Measurements from ENCODE around the gene ADAMTS20. TPM values are rescaled to one million over a fixed set of nuclear protein-coding genes. Genes with fewer than 3 reads are reported as not detected.

ADAMTS20 gene
- total RNA-seq, 1 experiment from 2014 or later = 0.17 TPM

DNA sequence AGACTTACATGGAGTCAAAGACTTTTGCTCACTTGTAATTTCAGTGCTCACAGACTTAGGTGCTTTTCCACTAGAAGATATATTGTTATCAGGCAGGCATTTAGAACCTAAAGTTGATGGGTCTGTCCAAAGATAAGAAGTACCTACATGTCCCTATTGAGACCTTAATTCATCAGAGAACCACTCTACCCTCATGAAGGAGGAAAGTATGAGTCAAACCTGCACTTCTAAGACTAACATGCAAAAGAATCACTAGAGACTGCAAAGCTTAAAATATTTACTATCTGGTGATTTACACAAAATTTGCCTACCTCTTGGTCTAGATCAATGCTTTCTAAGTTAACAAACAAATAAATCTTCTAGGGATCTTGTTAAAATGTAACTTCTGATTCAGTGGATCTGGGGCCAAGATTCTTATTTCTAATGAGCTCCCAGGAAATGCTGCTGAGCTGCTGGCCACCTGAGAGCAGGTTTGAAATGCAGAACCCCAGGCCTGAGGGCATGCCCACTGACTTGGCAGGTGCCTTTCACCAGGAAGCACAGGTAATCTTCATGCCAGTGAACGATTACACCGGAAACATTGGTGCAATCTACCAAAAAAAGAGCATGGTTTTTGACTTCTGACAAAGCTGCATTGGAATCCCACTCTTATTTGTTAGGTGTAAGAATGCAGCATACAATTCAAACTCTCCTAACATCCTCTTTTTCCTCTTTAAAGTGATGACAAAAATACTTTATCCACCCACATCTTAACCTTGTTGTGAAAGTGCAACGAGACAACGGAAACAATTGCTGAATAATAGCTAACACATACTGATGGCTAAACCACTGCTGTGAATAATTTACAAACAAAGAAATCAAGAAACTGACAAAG, 214.2 kb downstream of the ADAMTS20 start:
- H3K9me3 ChIP-seq (ENCODE audit: low read depth, low read length, poor library complexity, severe bottlenecking) = no peaks in the 10 kb centered on the region
- BruUV-seq (replicated peaks) = no TSS peak
- CTCF ChIA-PET = interaction anchor here (1.3 kb wide), 1 partner anchor 854 kb away, joined by 14 read pairs; no protein-coding TSS in a partner anchor
- H3K27me3 ChIP-seq (replicated peaks; ENCODE audit: insufficient read depth, low read depth, low read length, poor library complexity) = no peaks in the 10 kb centered on the region
- TF ChIP-seq, protein P1, sequence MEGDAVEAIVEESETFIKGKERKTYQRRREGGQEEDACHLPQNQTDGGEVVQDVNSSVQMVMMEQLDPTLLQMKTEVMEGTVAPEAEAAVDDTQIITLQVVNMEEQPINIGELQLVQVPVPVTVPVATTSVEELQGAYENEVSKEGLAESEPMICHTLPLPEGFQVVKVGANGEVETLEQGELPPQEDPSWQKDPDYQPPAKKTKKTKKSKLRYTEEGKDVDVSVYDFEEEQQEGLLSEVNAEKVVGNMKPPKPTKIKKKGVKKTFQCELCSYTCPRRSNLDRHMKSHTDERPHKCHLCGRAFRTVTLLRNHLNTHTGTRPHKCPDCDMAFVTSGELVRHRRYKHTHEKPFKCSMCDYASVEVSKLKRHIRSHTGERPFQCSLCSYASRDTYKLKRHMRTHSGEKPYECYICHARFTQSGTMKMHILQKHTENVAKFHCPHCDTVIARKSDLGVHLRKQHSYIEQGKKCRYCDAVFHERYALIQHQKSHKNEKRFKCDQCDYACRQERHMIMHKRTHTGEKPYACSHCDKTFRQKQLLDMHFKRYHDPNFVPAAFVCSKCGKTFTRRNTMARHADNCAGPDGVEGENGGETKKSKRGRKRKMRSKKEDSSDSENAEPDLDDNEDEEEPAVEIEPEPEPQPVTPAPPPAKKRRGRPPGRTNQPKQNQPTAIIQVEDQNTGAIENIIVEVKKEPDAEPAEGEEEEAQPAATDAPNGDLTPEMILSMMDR (conservative IDR thresholded peaks at IDR 0.05; ENCODE audit: low read depth, low read length) = no peak
- no peak for TF ChIP-seq EZH2 (IDR thresholded peaks at IDR 0.05; ENCODE audit: borderline replicate concordance, low read depth, low read length, poor library complexity, severe bottlenecking)
- H3K27ac ChIP-seq (ENCODE audit: low read depth, low read length, poor library complexity, severe bottlenecking) = no peak overlapping the region
- intact Hi-C loops (cut with micrococcal nuclease; ENCODE audit: unreplicated experiment) = loop anchor here (5.0 kb wide), 2 partner anchors 751 to 856 kb away; partner anchors contain the start of gene PRICKLE1
- no peaks in the 10 kb centered on the region for H3K4me1 ChIP-seq (ENCODE audit: insufficient read depth, low read length, poor library complexity, severe bottlenecking)
- no peak overlapping the region for H3K4me3 ChIP-seq (ENCODE audit: low read depth, low read length, poor library complexity, severe bottlenecking)
- POLR2A ChIA-PET (ENCODE audit: low non-redundant PET) = no interaction called here
- DNase-seq (ENCODE audit: low spot score) = no peak
- H3K36me3 ChIP-seq (ENCODE audit: insufficient read depth, low read length, poor library complexity, severe bottlenecking) = no peaks in the 10 kb centered on the region

GRCh38 chr12:43336962-43337555, 214.9 kb downstream of the ADAMTS20 start:
- no peak overlapping the region for H3K27ac ChIP-seq (ENCODE audit: low read depth, low read length, poor library complexity, severe bottlenecking)
- no peaks in the 10 kb centered on the region for H3K4me1 ChIP-seq (ENCODE audit: insufficient read depth, low read length, poor library complexity, severe bottlenecking)
- H3K9me3 ChIP-seq (ENCODE audit: low read depth, low read length, poor library complexity, severe bottlenecking) = no peaks in the 10 kb centered on the region
- no peaks in the 10 kb centered on the region for H3K27me3 ChIP-seq (replicated peaks; ENCODE audit: insufficient read depth, low read depth, low read length, poor library complexity)
- DNase-seq (ENCODE audit: low spot score) = peak; percentile 42
- no peaks in the 10 kb centered on the region for H3K36me3 ChIP-seq (ENCODE audit: insufficient read depth, low read length, poor library complexity, severe bottlenecking)
- no peak overlapping the region for H3K4me3 ChIP-seq (ENCODE audit: low read depth, low read length, poor library complexity, severe bottlenecking)
- TF ChIP-seq EZH2 (IDR thresholded peaks at IDR 0.05; ENCODE audit: borderline replicate concordance, low read depth, low read length, poor library complexity, severe bottlenecking) = no peak
- TF ChIP-seq, protein P1 (conservative IDR thresholded peaks at IDR 0.05; ENCODE audit: low read depth, low read length) = peak; percentile 62
- intact Hi-C loops (cut with micrococcal nuclease; ENCODE audit: unreplicated experiment) = loop anchor here (5.0 kb wide), 2 partner anchors 750 to 855 kb away; partner anchors contain the start of gene PRICKLE1
- POLR2A ChIA-PET (ENCODE audit: low non-redundant PET) = no interaction called here
- CTCF ChIA-PET = no interaction called here
- BruUV-seq (replicated peaks) = no TSS peak

GRCh38 chr12:43333644-43334043, 218.4 kb downstream of the ADAMTS20 start:
- H3K36me3 ChIP-seq (ENCODE audit: insufficient read depth, low read length, poor library complexity, severe bottlenecking) = no peaks in the 10 kb centered on the region
- no peak for DNase-seq (ENCODE audit: low spot score)
- H3K4me1 ChIP-seq (ENCODE audit: insufficient read depth, low read length, poor library complexity, severe bottlenecking) = no peaks in the 10 kb centered on the region
- CTCF ChIA-PET = no interaction called here
- TF ChIP-seq, protein P1 (conservative IDR thresholded peaks at IDR 0.05; ENCODE audit: low read depth, low read length) = no peak
- no peak for TF ChIP-seq EZH2 (IDR thresholded peaks at IDR 0.05; ENCODE audit: borderline replicate concordance, low read depth, low read length, poor library complexity, severe bottlenecking)
- H3K27ac ChIP-seq (ENCODE audit: low read depth, low read length, poor library complexity, severe bottlenecking) = no peak overlapping the region
- BruUV-seq (replicated peaks) = no TSS peak
- POLR2A ChIA-PET (ENCODE audit: low non-redundant PET) = interaction anchor here (0.5 kb wide), 1 partner anchor 293 kb away, joined by 3 read pairs; no protein-coding TSS in a partner anchor
- H3K4me3 ChIP-seq (ENCODE audit: low read depth, low read length, poor library complexity, severe bottlenecking) = no peak overlapping the region
- no peaks in the 10 kb centered on the region for H3K9me3 ChIP-seq (ENCODE audit: low read depth, low read length, poor library complexity, severe bottlenecking)
- H3K27me3 ChIP-seq (replicated peaks; ENCODE audit: insufficient read depth, low read depth, low read length, poor library complexity) = no peaks in the 10 kb centered on the region
- intact Hi-C loops (cut with micrococcal nuclease; ENCODE audit: unreplicated experiment) = no loop called here

Data from A673 (cell line).